GM23338 (cell line): ENCODE results near the gene PTTG1IP. TPM values are rescaled to one million over a fixed set of nuclear protein-coding genes. Genes with fewer than 3 reads are reported as not detected.
A peak's percentile ranks its signal among the peaks of the same experiment; 100 is the strongest.

Experiments used
- ATAC-seq: fragments of 200-7000 bp; cut with Tn5 transposase; 3 replicates; pipeline ENCODE4 v1.9.1; 2020
- DNase-seq: peaks from one replicate; pipeline ENCODE4 v3.0.0-alpha.2; 2015; ENCODE audit warnings: low spot score
- H2AFZ ChIP-seq: fragments of 200-600 bp; sonication (generic); 2 replicates; pipeline ENCODE4 v1.8.0; 2016; ENCODE audit warnings: antibody characterized with exemption, mild to moderate bottlenecking, moderate library complexity
- H3F3A ChIP-seq: fragments of 200-600 bp; sonication (generic); replicated peaks from 2 replicates; pipeline ENCODE4 v1.8.0; 2017; ENCODE audit warnings: antibody characterized with exemption, mixed run types, low read depth
- H3K27ac ChIP-seq: fragments of 200-600 bp; sonication (generic); 2 replicates; pipeline ENCODE4 v1.6.1; 2016; ENCODE audit warnings: low read depth
- H3K27me3 ChIP-seq: fragments of 200-600 bp; sonication (generic); 2 replicates; pipeline ENCODE4 v1.8.0; 2016; ENCODE audit warnings: mild to moderate bottlenecking, mixed run types, moderate library complexity; ENCODE audit not compliant: insufficient read depth
- H3K36me3 ChIP-seq: fragments of 200-600 bp; sonication (generic); 2 replicates; pipeline ENCODE4 v1.8.0; 2016; ENCODE audit warnings: mild to moderate bottlenecking; ENCODE audit not compliant: insufficient read depth
- H3K4me1 ChIP-seq: fragments of 200-600 bp; sonication (generic); 2 replicates; pipeline ENCODE4 v1.8.0; 2016; ENCODE audit warnings: mild to moderate bottlenecking, moderate library complexity; ENCODE audit not compliant: insufficient read depth
- H3K4me2 ChIP-seq: fragments of 200-600 bp; sonication (generic); 2 replicates; pipeline ENCODE4 v1.7.1; 2017; ENCODE audit warnings: mixed run types
- H3K4me3 ChIP-seq: fragments of 200-600 bp; sonication (generic); 2 replicates; pipeline ENCODE4 v1.6.1; 2016; ENCODE audit warnings: mixed run types
- H3K79me2 ChIP-seq: fragments of 200-600 bp; sonication (generic); replicated peaks from 2 replicates; pipeline ENCODE4 v1.8.0; 2017; ENCODE audit warnings: mild to moderate bottlenecking; ENCODE audit not compliant: insufficient read depth
- H3K9me2 ChIP-seq: fragments of 200-600 bp; sonication (generic); 2 replicates; pipeline ENCODE4 v1.8.0; 2017; ENCODE audit not compliant: insufficient read depth
- H4K20me1 ChIP-seq: fragments of 200-600 bp; sonication (generic); replicated peaks from 2 replicates; pipeline ENCODE4 v1.8.0; 2017; ENCODE audit warnings: mild to moderate bottlenecking; ENCODE audit not compliant: insufficient read depth
- H3K27ac Mint-ChIP-seq: 2 replicates; pipeline ENCODE4 v1.8.0; 2020; ENCODE audit warnings: inconsistent platforms, mild to moderate bottlenecking, moderate library complexity, mixed read lengths
- H3K27me3 Mint-ChIP-seq: 3 replicates; pipeline ENCODE4 v1.8.0; 2022; ENCODE audit warnings: low read depth, mild to moderate bottlenecking, moderate library complexity, mixed read lengths, inconsistent platforms; ENCODE audit not compliant: insufficient read depth, poor library complexity
- H3K36me3 Mint-ChIP-seq: 3 replicates; pipeline ENCODE4 v1.8.0; 2021; ENCODE audit warnings: low read depth, mild to moderate bottlenecking, inconsistent platforms, moderate library complexity, mixed read lengths
- H3K4me1 Mint-ChIP-seq: 3 replicates; pipeline ENCODE4 v1.8.0; 2020; ENCODE audit warnings: mild to moderate bottlenecking, inconsistent platforms, mixed read lengths
- H3K4me3 Mint-ChIP-seq: 3 replicates; pipeline ENCODE4 v1.8.0; 2021; ENCODE audit warnings: moderate library complexity, mild to moderate bottlenecking, inconsistent platforms, mixed read lengths
- H3K9me3 Mint-ChIP-seq: 3 replicates; pipeline ENCODE4 v1.8.0; 2020; ENCODE audit warnings: moderate library complexity, mild to moderate bottlenecking, inconsistent platforms, mixed read lengths
- CREB1 ChIP-seq: fragments of 250-450 bp; sonication (Bioruptor Pico); IDR thresholded peaks from 2 replicates; pipeline ENCODE4 v1.5.0; 2020; ENCODE audit warnings: low read depth, mild to moderate bottlenecking, moderate library complexity
- EZH2 ChIP-seq: fragments of 200-600 bp; sonication (generic); IDR thresholded peaks from one replicate; pipeline ENCODE4 v1.8.0; 2017; ENCODE audit warnings: antibody characterized with exemption, mild to moderate bottlenecking, low read depth; ENCODE audit not compliant: unreplicated experiment
- EZH2phosphoT487 ChIP-seq: fragments of 200-600 bp; sonication (generic); IDR thresholded peaks from one replicate; pipeline ENCODE4 v1.8.1; 2018; ENCODE audit warnings: antibody characterized with exemption; ENCODE audit not compliant: unreplicated experiment
- JUNB ChIP-seq: IDR thresholded peaks from one replicate; pipeline ENCODE4 v1.6.1; 2016; ENCODE audit warnings: antibody characterized with exemption; ENCODE audit not compliant: unreplicated experiment
- NANOG ChIP-seq: IDR thresholded peaks from 2 replicates; pipeline ENCODE4 v1.6.1; 2016; ENCODE audit warnings: antibody characterized with exemption, borderline replicate concordance
- POLR2AphosphoS5 ChIP-seq: IDR thresholded peaks from 2 replicates; pipeline ENCODE4 v1.6.1; 2016; ENCODE audit warnings: antibody characterized with exemption, low read depth
- REST ChIP-seq: IDR thresholded peaks from one replicate; pipeline ENCODE4 v1.6.1; 2018; ENCODE audit warnings: antibody characterized with exemption; ENCODE audit not compliant: unreplicated experiment
- ZNF114 ChIP-seq: fragments of 250-450 bp; sonication (Bioruptor Pico); IDR thresholded peaks from 2 replicates; pipeline ENCODE4 v1.5.0; 2020; ENCODE audit warnings: mild to moderate bottlenecking, moderate library complexity
- ZNF331 ChIP-seq: fragments of 250-450 bp; sonication (Bioruptor Pico); IDR thresholded peaks from 2 replicates; pipeline ENCODE4 v1.5.0; 2020; ENCODE audit warnings: low read depth, mild to moderate bottlenecking, moderate library complexity
- ZNF462 ChIP-seq: fragments of 250-450 bp; sonication (Bioruptor Pico); IDR thresholded peaks from 2 replicates; pipeline ENCODE4 v1.5.0; 2020; ENCODE audit warnings: mild to moderate bottlenecking, moderate library complexity
- polyA plus RNA-seq: library from polyadenylated mRNA; unstranded; fragments of >200 nt; fragmentation: Nextera tagmentation; extraction: Ambion mirVana; gene quantifications from 2 replicates; pipeline ENCODE4 v1.2.1, GENCODE V29; 2016
- total RNA-seq: library from RNA; depleted of rRNA; stranded (reverse); fragments of >200 nt; shearing (Covaris generic); gene quantifications from 2 replicates; pipeline ENCODE4 v1.2.3, GENCODE V29; 2014

The PTTG1IP gene
- total and polyA plus RNA-seq, 2 experiments from 2014 or later, result 99.9 to 172 TPM

GRCh38 chr21:44838951-44839350 lies 34.5 kb downstream of the PTTG1IP start:
- H3K4me1 Mint-ChIP-seq, result no peaks in the 10 kb centered on the region
- H3K27ac ChIP-seq, result no peak overlapping the region
- H3K27me3 Mint-ChIP-seq, result peaks cover 8% of the 10 kb centered on the region
- no peaks in the 10 kb centered on the region for H3K9me2 ChIP-seq
- ATAC-seq (no peak), DNase-seq (no peak)
- H3K9me3 Mint-ChIP-seq, result no peaks in the 10 kb centered on the region
- no peak for TF ChIP-seq ZNF331 (CRISPR knock-in tag)
- no peaks in the 10 kb centered on the region for H3K36me3 ChIP-seq
- no peak overlapping the region for H3K4me2 ChIP-seq
- H3F3A ChIP-seq, result no peaks in the 10 kb centered on the region
- H3K36me3 Mint-ChIP-seq, result no peaks in the 10 kb centered on the region
- no peaks in the 10 kb centered on the region for H3K79me2 ChIP-seq
- H3K4me3 Mint-ChIP-seq, result no peak overlapping the region
- H2AFZ ChIP-seq, result no peak overlapping the region
- no peak overlapping the region for H3K4me3 ChIP-seq
- no peaks in the 10 kb centered on the region for H4K20me1 ChIP-seq
- no peak overlapping the region for H3K27ac Mint-ChIP-seq
- H3K4me1 ChIP-seq, result no peaks in the 10 kb centered on the region
- no peaks in the 10 kb centered on the region for H3K27me3 ChIP-seq

- ATAC-seq (peak; percentile 44), DNase-seq (no peak)
- Mint-ChIP-seq H3K36me3 (no peaks in the 10 kb centered on the region), H3K4me1 (no peaks in the 10 kb centered on the region; the same call in 1 of the 3 replicates), H3K4me3 (no peak overlapping the region), H3K27ac (no peak overlapping the region), H3K27me3 (peaks cover 3% of the 10 kb centered on the region), H3K9me3 (no peaks in the 10 kb centered on the region)
- no peak overlapping the region for H3K4me2 ChIP-seq
- no peak overlapping the region for H3K4me3 ChIP-seq
- H3K36me3 ChIP-seq, result no peaks in the 10 kb centered on the region
- H3K27ac ChIP-seq, result no peak overlapping the region
- no peaks in the 10 kb centered on the region for H3K4me1 ChIP-seq
- H3K9me2 ChIP-seq, result no peaks in the 10 kb centered on the region
- H3F3A ChIP-seq, result no peaks in the 10 kb centered on the region
- no peak overlapping the region for H2AFZ ChIP-seq
- no peaks in the 10 kb centered on the region for H3K27me3 ChIP-seq
- H4K20me1 ChIP-seq, result no peaks in the 10 kb centered on the region
- no peaks in the 10 kb centered on the region for H3K79me2 ChIP-seq
- no peak for TF ChIP-seq EZH2phosphoT487
- no peak for TF ChIP-seq ZNF114
- TF ChIP-seq NANOG, result no peak
- TF ChIP-seq ZNF462 (CRISPR knock-in tag), result no peak
- no peak for TF ChIP-seq CREB1 (CRISPR knock-in tag)
- no peak for TF ChIP-seq EZH2
- no peak for TF ChIP-seq JUNB
- no peak for TF ChIP-seq REST
- TF ChIP-seq POLR2AphosphoS5, result no peak
- no peak for TF ChIP-seq ZNF331 (CRISPR knock-in tag)
These were observed 35.2 kb downstream of the PTTG1IP start for GRCh38 chr21:44838039-44838895.
